Measurements from ENCODE around the gene GATAD2B.

Gene GATAD2B

DNA sequence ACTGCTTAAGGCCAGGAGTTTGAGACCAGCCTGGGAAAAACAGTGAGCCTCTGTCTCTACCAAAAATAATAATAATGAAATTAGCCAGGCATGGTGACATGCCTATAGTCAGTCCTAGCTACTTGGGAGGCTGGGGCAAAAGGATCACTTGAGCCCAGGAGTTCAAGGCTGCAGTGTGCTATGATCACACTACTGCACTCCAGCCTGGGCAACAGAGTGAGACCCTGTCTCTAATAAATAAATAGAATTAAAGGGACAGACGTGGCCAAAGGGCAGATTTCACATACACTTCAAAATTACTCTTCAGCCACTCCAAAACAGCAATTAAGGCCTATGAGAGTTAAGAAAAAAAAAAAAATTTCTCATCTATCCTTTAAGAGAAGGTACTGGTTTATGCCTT is 45.7 kb downstream of the GATAD2B start:
- TF ChIP-seq, protein P1, sequence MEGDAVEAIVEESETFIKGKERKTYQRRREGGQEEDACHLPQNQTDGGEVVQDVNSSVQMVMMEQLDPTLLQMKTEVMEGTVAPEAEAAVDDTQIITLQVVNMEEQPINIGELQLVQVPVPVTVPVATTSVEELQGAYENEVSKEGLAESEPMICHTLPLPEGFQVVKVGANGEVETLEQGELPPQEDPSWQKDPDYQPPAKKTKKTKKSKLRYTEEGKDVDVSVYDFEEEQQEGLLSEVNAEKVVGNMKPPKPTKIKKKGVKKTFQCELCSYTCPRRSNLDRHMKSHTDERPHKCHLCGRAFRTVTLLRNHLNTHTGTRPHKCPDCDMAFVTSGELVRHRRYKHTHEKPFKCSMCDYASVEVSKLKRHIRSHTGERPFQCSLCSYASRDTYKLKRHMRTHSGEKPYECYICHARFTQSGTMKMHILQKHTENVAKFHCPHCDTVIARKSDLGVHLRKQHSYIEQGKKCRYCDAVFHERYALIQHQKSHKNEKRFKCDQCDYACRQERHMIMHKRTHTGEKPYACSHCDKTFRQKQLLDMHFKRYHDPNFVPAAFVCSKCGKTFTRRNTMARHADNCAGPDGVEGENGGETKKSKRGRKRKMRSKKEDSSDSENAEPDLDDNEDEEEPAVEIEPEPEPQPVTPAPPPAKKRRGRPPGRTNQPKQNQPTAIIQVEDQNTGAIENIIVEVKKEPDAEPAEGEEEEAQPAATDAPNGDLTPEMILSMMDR (IDR thresholded peaks at IDR 0.05), result no peak

DNA sequence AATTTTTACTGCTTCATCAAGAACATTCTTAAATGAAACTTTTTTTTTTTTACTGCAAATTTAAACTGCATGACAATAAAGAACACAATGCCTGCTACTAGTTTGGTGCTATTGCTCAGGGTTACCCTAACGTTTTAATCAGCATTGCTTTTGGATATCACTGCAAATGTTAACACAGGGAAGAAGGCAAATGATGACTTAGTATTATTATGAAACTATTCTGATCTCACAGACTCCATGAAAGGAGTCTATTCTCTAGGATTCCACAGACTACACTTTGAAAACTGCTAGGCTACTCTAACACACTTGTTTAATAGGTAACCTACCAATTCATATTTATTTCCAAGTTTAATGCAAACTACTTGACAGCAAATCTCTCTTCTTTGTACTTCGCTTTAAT is 49.8 kb downstream of the GATAD2B start:
- H2AFZ ChIP-seq, result no peak overlapping the region
- H3K9me3 ChIP-seq (ENCODE audit: control insufficient read depth, low read length), result no peaks in the 10 kb centered on the region
- no peak overlapping the region for H3K4me2 ChIP-seq (ENCODE audit: low read length)
- H3K4me3 ChIP-seq (ENCODE audit: low read depth, low read length), result no peak overlapping the region
- TF ChIP-seq, protein P1 (IDR thresholded peaks at IDR 0.05), result no peak
- H3K4me1 ChIP-seq, result no peaks in the 10 kb centered on the region
- H3K27me3 ChIP-seq (ENCODE audit: control insufficient read depth, insufficient read depth, low read length), result no peaks in the 10 kb centered on the region
- H3K79me2 ChIP-seq, result peaks cover 19% of the 10 kb centered on the region
- no peak overlapping the region for H3K9ac ChIP-seq
- H3K36me3 ChIP-seq (ENCODE audit: control insufficient read depth, insufficient read depth, low read length), result no peaks in the 10 kb centered on the region
- H3K27ac ChIP-seq, result no peak overlapping the region

More for the DNA sequence above, 45.7 kb downstream of the GATAD2B start:
- Histone ChIP-seq H3K27ac (no peak overlapping the region), H3K36me3 (ENCODE audit: control insufficient read depth, insufficient read depth, low read length) (no peaks in the 10 kb centered on the region), H3K9ac (no peak overlapping the region), H3K27me3 (ENCODE audit: control insufficient read depth, insufficient read depth, low read length) (no peaks in the 10 kb centered on the region), H3K9me3 (ENCODE audit: control insufficient read depth, low read length) (no peaks in the 10 kb centered on the region), H3K79me2 (peaks cover 28% of the 10 kb centered on the region), H3K4me1 (peaks cover 3% of the 10 kb centered on the region), H2AFZ (no peak overlapping the region), H3K4me3 (ENCODE audit: low read depth, low read length) (no peak overlapping the region), H3K4me2 (ENCODE audit: low read length) (no peak overlapping the region)

DNA sequence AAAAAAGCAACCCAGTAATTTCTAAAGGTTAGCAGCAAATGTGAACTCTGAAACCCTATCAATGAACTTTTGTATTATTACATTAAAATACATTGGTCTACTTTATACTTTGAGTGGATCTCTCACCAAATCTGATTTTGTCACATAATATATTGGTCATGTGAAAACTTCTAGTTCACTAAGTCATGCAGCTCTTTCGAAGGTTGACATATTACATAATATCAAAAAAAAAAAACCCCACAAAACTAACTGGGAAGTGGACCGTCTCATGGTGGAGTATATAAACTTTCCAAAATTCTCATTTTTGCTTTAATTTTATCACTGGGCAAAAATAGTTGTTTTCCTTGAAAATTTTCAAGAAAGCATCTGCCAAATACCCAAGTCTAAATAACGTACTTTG is 50.4 kb downstream of the GATAD2B start:
- no peak overlapping the region for H3K4me3 ChIP-seq (ENCODE audit: low read depth, low read length)
- no peak overlapping the region for H3K4me2 ChIP-seq (ENCODE audit: low read length)
- TF ChIP-seq, protein P1 (IDR thresholded peaks at IDR 0.05), result no peak
- no peak overlapping the region for H3K27ac ChIP-seq
- H3K9me3 ChIP-seq (ENCODE audit: control insufficient read depth, low read length), result no peaks in the 10 kb centered on the region
- H2AFZ ChIP-seq, result no peak overlapping the region
- H3K4me1 ChIP-seq, result no peaks in the 10 kb centered on the region
- no peaks in the 10 kb centered on the region for H3K36me3 ChIP-seq (ENCODE audit: control insufficient read depth, insufficient read depth, low read length)
- peaks cover 22% of the 10 kb centered on the region for H3K79me2 ChIP-seq
- H3K9ac ChIP-seq, result no peak overlapping the region
- H3K27me3 ChIP-seq (ENCODE audit: control insufficient read depth, insufficient read depth, low read length), result no peaks in the 10 kb centered on the region

DNA sequence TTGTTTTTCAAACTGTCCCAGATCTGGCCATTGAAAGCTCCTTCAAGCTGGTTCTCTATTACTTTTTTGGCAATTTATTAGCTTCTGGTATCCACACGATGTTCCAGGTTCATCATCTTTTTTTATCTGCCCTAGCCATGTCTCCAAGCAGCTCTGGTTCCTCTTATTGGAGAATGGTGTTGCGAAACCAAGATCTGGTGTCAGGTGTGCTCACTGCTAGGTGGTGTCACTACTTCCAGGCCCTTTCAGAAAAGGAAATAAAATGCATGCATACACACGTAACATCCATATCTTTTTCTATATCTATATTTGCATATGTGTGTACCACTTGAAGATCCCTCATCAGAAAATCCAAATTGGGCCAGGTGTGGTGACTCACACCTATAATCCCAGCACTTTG is 53.3 kb downstream of the GATAD2B start:
- no peak overlapping the region for H3K9ac ChIP-seq
- H3K4me2 ChIP-seq (ENCODE audit: low read length), result no peak overlapping the region
- peaks cover 19% of the 10 kb centered on the region for H3K79me2 ChIP-seq
- H2AFZ ChIP-seq, result no peak overlapping the region
- H3K9me3 ChIP-seq (ENCODE audit: control insufficient read depth, low read length), result no peaks in the 10 kb centered on the region
- no peaks in the 10 kb centered on the region for H3K4me1 ChIP-seq
- H3K27ac ChIP-seq, result no peak overlapping the region
- no peaks in the 10 kb centered on the region for H3K36me3 ChIP-seq (ENCODE audit: control insufficient read depth, insufficient read depth, low read length)
- TF ChIP-seq, protein P1 (IDR thresholded peaks at IDR 0.05), result no peak
- no peaks in the 10 kb centered on the region for H3K27me3 ChIP-seq (ENCODE audit: control insufficient read depth, insufficient read depth, low read length)
- H3K4me3 ChIP-seq (ENCODE audit: low read depth, low read length), result no peak overlapping the region

DNA sequence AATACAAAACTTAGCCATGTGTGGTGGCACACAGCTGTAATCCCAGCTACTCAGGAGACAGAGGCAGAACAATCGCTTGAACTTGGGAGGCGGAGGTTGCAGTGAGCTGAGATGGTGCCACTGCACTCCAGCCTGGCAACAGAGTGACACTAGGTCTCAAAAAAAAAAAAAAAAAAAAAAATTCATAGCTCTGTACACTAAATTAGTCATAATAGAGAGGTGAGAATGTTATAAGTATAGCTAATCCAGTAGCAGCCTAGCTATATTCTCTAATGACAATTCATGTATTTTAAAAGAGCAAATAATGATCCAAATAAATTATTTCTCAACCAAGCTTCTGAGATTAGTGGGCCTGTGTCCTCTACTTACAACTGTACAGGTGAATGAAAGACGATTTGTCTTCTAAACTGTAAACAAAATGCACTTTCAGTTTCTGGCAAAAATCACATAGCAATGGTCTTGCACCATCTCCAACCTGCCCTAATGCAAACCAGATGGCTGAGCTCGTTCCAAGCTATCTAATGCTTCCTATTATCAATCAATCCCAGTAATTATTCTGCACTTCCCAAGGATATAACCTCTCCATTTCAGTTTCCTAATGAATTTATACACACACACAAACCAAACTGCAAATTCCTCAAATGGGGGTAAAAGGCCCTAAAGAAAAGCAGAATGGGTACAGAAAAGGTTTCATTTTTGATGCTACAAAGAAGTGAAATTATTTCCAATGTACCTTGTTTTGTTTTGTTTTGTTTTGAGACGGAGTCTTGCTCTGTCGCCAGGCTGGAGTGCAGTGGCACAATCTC is 56.5 kb downstream of the GATAD2B start:
- Histone ChIP-seq H3K27ac (no peak overlapping the region), H3K4me2 (ENCODE audit: low read length) (no peak overlapping the region), H3K9me3 (ENCODE audit: control insufficient read depth, low read length) (no peaks in the 10 kb centered on the region), H3K4me1 (no peaks in the 10 kb centered on the region), H3K4me3 (ENCODE audit: low read depth, low read length) (no peak overlapping the region), H3K36me3 (ENCODE audit: control insufficient read depth, insufficient read depth, low read length) (no peaks in the 10 kb centered on the region), H3K9ac (no peak overlapping the region), H3K79me2 (peaks cover 24% of the 10 kb centered on the region), H2AFZ (no peak overlapping the region), H3K27me3 (ENCODE audit: control insufficient read depth, insufficient read depth, low read length) (no peaks in the 10 kb centered on the region)
- TF ChIP-seq, protein P1 (IDR thresholded peaks at IDR 0.05), result no peak
